CD14-positive monocyte (primary cell): ENCODE results near the gene DDIAS. TPM values are rescaled to one million over a fixed set of nuclear protein-coding genes. Genes with fewer than 3 reads are reported as not detected.

Experiments used
- DNase-seq, 3 donors: peaks; one replicate each; pipeline ENCODE4 v3.0.0-alpha.2; 2011 to 2022
- H2AFZ ChIP-seq: 2 replicates; pipeline ENCODE4 v1.6.0; 2012; ENCODE audit warnings: mild to moderate bottlenecking, low read depth, low read length, inconsistent platforms; ENCODE audit not compliant: insufficient read depth, poor library complexity, severe bottlenecking
- H3K27ac ChIP-seq, 2 donors: 1 replicate in 1 of 2; 2 replicates in 1 of 2; pipeline ENCODE4 v1.5.1; 2012 to 2013; ENCODE audit warnings: low read length in 2 of 2, control low read depth in 1 of 2, inconsistent platforms in 1 of 2, low read depth in 1 of 2, mild to moderate bottlenecking in 1 of 2
- H3K27me3 ChIP-seq, 2 donors: one replicate each; pipeline versions ENCODE4 v1.6.0 to v1.6.1; 2011 to 2013; ENCODE audit warnings: low read length in 2 of 2; ENCODE audit not compliant: control insufficient read depth in 2 of 2, insufficient read depth in 2 of 2
- H3K36me3 ChIP-seq, 2 donors: replicated peaks in 1 of 2; 1 replicate in 1 of 2; 2 replicates in 1 of 2; pipeline versions ENCODE4 v1.5.1 to v1.6.1; 2012 to 2013; ENCODE audit warnings: low read length in 2 of 2, control low read depth in 1 of 2, inconsistent platforms in 1 of 2, mild to moderate bottlenecking in 1 of 2; ENCODE audit not compliant: insufficient read depth in 2 of 2, control insufficient read depth in 1 of 2
- H3K4me1 ChIP-seq, 2 donors: 1 replicate in 1 of 2; 2 replicates in 1 of 2; pipeline versions ENCODE4 v1.5.1 to v1.6.1; 2012 to 2013; ENCODE audit warnings: low read length in 2 of 2, control low read depth in 1 of 2, inconsistent platforms in 1 of 2, mild to moderate bottlenecking in 1 of 2, moderate library complexity in 1 of 2; ENCODE audit not compliant: insufficient read depth in 2 of 2, control insufficient read depth in 1 of 2
- H3K4me2 ChIP-seq: replicated peaks from 2 replicates; pipeline ENCODE3; 2012; ENCODE audit warnings: low read length, moderate library complexity, mild to moderate bottlenecking; ENCODE audit not compliant: poor library complexity, severe bottlenecking; ENCODE audit errors: extremely low read depth
- H3K4me3 ChIP-seq, 3 experiments: fragments of 200-600 bp in 1 of 3; sonication (generic) in 1 of 3; replicated peaks in 1 of 3; 1 replicate in 2 of 3; 2 replicates in 1 of 3; pipeline ENCODE4 v1.5.1; 2011 to 2013; ENCODE audit warnings: low read length in 3 of 3, mild to moderate bottlenecking in 3 of 3, control low read depth in 2 of 3, low read depth in 2 of 3, inconsistent platforms in 1 of 3, moderate library complexity in 1 of 3
- H3K79me2 ChIP-seq: 2 replicates; pipeline ENCODE4 v1.6.0; 2012; ENCODE audit warnings: mild to moderate bottlenecking, control low read depth, inconsistent platforms, low read length, moderate library complexity; ENCODE audit not compliant: insufficient read depth
- H3K9ac ChIP-seq: 2 replicates; pipeline ENCODE4 v1.6.0; 2017; ENCODE audit warnings: low read length, mild to moderate bottlenecking; ENCODE audit not compliant: insufficient read depth, poor library complexity, severe bottlenecking
- H3K9me3 ChIP-seq, 2 donors: replicated peaks in 1 of 2; 1 replicate in 1 of 2; 2 replicates in 1 of 2; pipeline versions ENCODE4 v1.5.1 to v1.6.1; 2012 to 2013; ENCODE audit warnings: low read length in 2 of 2, control low read depth in 1 of 2; ENCODE audit not compliant: control insufficient read depth in 1 of 2, insufficient read depth in 1 of 2
- H4K20me1 ChIP-seq: 2 replicates; pipeline ENCODE4 v1.6.0; 2012; ENCODE audit warnings: mild to moderate bottlenecking, low read length, control low read depth, moderate library complexity; ENCODE audit not compliant: insufficient read depth
- H3K27ac Mint-ChIP-seq, 7 donors: one replicate each; pipeline ENCODE4 v1.8.0; 2020; ENCODE audit warnings: mild to moderate bottlenecking in 7 of 7, mixed read lengths in 7 of 7, moderate library complexity in 6 of 7, inconsistent platforms in 2 of 7
- H3K27me3 Mint-ChIP-seq, 3 donors: one replicate each; pipeline ENCODE4 v1.8.0; 2021 to 2022; ENCODE audit warnings: low read depth in 3 of 3, mild to moderate bottlenecking in 3 of 3, mixed read lengths in 3 of 3, moderate library complexity in 3 of 3, inconsistent platforms in 1 of 3
- H3K36me3 Mint-ChIP-seq, 2 donors: one replicate each; pipeline ENCODE4 v1.8.0; 2020; ENCODE audit warnings: mixed read lengths in 2 of 2, inconsistent platforms in 1 of 2, mild to moderate bottlenecking in 1 of 2
- H3K4me1 Mint-ChIP-seq: one replicate; pipeline ENCODE4 v1.8.0; 2020; ENCODE audit warnings: mild to moderate bottlenecking, mixed read lengths
- H3K4me3 Mint-ChIP-seq, 2 donors: one replicate each; pipeline ENCODE4 v1.8.0; 2020; ENCODE audit warnings: mild to moderate bottlenecking in 2 of 2, mixed read lengths in 2 of 2, moderate library complexity in 1 of 2
- H3K9me3 Mint-ChIP-seq, 7 donors: one replicate each; pipeline ENCODE4 v1.8.0; 2020 to 2022; ENCODE audit warnings: mixed read lengths in 7 of 7, mild to moderate bottlenecking in 6 of 7, moderate library complexity in 6 of 7, inconsistent platforms in 2 of 7
- WGBS: methylation state at CpG from one replicate; pipeline ENCODE4 v1.1.5; 2013; ENCODE audit warnings: missing lambda C conversion rate; ENCODE audit not compliant: insufficient coverage; 5-methylcytosine and 5-hydroxymethylcytosine counted together
- intact Hi-C, 2 donors: fragments of 100-400 bp; cut with micrococcal nuclease; formaldehyde crosslinking; loops; one replicate each; pipeline versions ENCODE4 v1.15.0 to v1.15.1; 2023
- polyA plus RNA-seq, 3 donors: library from polyadenylated mRNA; depleted of rRNA in 1 of 3; unstranded in 2 of 3; stranded (reverse) in 1 of 3; fragments of 300-500 nt in 2 of 3; fragments of >200 nt in 1 of 3; fragmentation: Illumina TruSeq in 2 of 3; gene quantifications; 1 replicate in 2 of 3; 2 replicates in 1 of 3; pipeline ENCODE4 v1.2.3, GENCODE V29; 2012 to 2021
- TF ChIP-seq, protein P1 (sequence below): fragments of 200-600 bp; IDR thresholded peaks from one replicate; pipeline ENCODE4 v1.8.0; 2022; ENCODE audit warnings: antibody characterized with exemption, mild to moderate bottlenecking

Gene DDIAS
- polyA plus RNA-seq, 3 donors = 6.0 to 14.1 (median 13.5) TPM

DNA sequence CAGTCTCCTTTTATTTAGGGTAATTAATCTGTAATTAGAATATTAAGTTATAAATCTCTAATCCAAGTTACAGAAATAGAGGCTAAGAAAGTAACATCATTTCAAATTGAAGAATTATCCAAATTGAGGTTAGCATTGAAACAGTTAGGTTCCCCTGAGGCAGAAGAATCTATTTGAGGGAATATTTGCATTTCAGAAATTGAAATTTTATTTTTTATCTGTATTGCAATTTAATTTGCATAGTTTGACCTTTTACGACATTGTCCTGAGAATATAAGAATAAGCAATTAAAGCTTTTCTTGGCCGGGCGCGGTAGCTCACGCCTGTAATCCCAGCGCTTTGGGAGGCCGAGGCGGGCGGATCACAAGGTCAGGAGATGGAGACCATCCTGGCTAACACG is 27.6 kb downstream of the DDIAS start:
- Mint-ChIP-seq H3K36me3 (peaks cover 61 to 75% of the 10 kb centered on the region in 2 donors), H3K27me3 (no peaks in the 10 kb centered on the region), H3K4me3 (no peak overlapping the region), H3K4me1 (peaks cover 2% of the 10 kb centered on the region), H3K9me3 (no peaks in the 10 kb centered on the region), H3K27ac (no peak overlapping the region)
- H3K9me3 ChIP-seq = no peaks in the 10 kb centered on the region
- peaks cover 54 to 82% of the 10 kb centered on the region in 2 donors for H3K36me3 ChIP-seq
- no peak overlapping the region for H3K4me3 ChIP-seq
- no peak for DNase-seq
- no peaks in the 10 kb centered on the region for H4K20me1 ChIP-seq
- no peak overlapping the region for H3K27ac ChIP-seq
- no peaks in the 10 kb centered on the region for H3K4me1 ChIP-seq
- H3K4me2 ChIP-seq = no peak overlapping the region
- no peaks in the 10 kb centered on the region for H3K27me3 ChIP-seq
- no CpG with 5 or more reads among the region's 10 CpGs for WGBS
- H3K9ac ChIP-seq = no peak overlapping the region
- TF ChIP-seq, protein P1, sequence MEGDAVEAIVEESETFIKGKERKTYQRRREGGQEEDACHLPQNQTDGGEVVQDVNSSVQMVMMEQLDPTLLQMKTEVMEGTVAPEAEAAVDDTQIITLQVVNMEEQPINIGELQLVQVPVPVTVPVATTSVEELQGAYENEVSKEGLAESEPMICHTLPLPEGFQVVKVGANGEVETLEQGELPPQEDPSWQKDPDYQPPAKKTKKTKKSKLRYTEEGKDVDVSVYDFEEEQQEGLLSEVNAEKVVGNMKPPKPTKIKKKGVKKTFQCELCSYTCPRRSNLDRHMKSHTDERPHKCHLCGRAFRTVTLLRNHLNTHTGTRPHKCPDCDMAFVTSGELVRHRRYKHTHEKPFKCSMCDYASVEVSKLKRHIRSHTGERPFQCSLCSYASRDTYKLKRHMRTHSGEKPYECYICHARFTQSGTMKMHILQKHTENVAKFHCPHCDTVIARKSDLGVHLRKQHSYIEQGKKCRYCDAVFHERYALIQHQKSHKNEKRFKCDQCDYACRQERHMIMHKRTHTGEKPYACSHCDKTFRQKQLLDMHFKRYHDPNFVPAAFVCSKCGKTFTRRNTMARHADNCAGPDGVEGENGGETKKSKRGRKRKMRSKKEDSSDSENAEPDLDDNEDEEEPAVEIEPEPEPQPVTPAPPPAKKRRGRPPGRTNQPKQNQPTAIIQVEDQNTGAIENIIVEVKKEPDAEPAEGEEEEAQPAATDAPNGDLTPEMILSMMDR = no peak
- H2AFZ ChIP-seq = no peak overlapping the region
- intact Hi-C loops = loop anchor here in 1 of 2 donors (5.0 kb wide), 1 partner anchor 62 kb away; no protein-coding TSS in a partner anchor
- H3K79me2 ChIP-seq = no peaks in the 10 kb centered on the region

DNA sequence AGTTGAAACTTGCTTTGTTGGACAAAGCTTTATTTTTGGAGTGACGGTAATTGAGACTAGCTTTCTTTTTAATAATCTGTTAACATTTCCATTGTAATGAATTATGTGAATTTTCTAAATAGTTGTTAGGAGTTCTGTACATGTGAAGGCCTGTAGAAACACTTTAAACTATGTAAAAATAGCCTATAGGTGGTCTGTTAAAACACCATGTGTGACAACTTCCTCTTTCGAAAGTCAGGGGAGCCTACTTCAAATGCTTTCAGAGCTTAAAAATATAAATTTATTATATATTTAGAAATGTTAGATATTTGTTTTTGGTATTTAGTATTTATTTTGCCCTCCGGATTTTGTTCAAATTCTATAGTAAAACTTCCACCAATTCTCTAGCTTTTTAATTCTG is 28.7 kb downstream of the DDIAS start:
- Histone ChIP-seq H3K9me3 (no peaks in the 10 kb centered on the region), H3K27ac (no peak overlapping the region), H3K36me3 (peaks cover 57 to 83% of the 10 kb centered on the region in 2 donors), H3K9ac (no peak overlapping the region), H2AFZ (no peak overlapping the region), H3K27me3 (no peaks in the 10 kb centered on the region), H3K79me2 (no peaks in the 10 kb centered on the region), H4K20me1 (no peaks in the 10 kb centered on the region), H3K4me3 (no peak overlapping the region), H3K4me2 (no peak overlapping the region), H3K4me1 (no peaks in the 10 kb centered on the region)
- Mint-ChIP-seq H3K27me3 (no peaks in the 10 kb centered on the region), H3K27ac (no peak overlapping the region), H3K9me3 (no peaks in the 10 kb centered on the region), H3K36me3 (peaks cover 63 to 73% of the 10 kb centered on the region in 2 donors), H3K4me1 (peaks cover 2% of the 10 kb centered on the region), H3K4me3 (no peak overlapping the region)
- intact Hi-C loops = no loop called here
- no peak for DNase-seq
- TF ChIP-seq, protein P1 = no peak
- WGBS = no CpG with 5 or more reads among the region's 3 CpGs
